Calu3 (cell line): Measurements from ENCODE around the gene FAHD2A. TPM values are rescaled to one million over a fixed set of nuclear protein-coding genes. Genes with fewer than 3 reads are reported as not detected.
A peak's percentile ranks its signal among the peaks of the same experiment; 100 is the strongest.

Source experiments
- Bru-seq: library from RNA; stranded (reverse); fragments of 400-500 nt; gene quantifications from one replicate; lab custom pipeline; 2021; lab: Mats Ljungman, UMichigan
- BruChase-seq, 2 experiments: library from RNA; stranded (reverse); fragments of 400-500 nt; gene quantifications; one replicate each; lab custom pipeline; 2021; lab: Mats Ljungman, UMichigan
- BruUV-seq: library from RNA; stranded (reverse); fragments of 400-500 nt; replicated peaks from 2 replicates; lab custom pipeline; 2021; lab: Mats Ljungman, UMichigan
- CTCF ChIA-PET: fragments of 300-600 bp; sonication (Branson Sonifier 250); formaldehyde crosslinking; loops from one replicate; lab custom pipeline; 2022; ENCODE audit warnings: antibody characterized with exemption; lab: Charles Lee
- DNase-seq: peaks from one replicate; pipeline ENCODE4 v3.0.0; 2022
- H3K27ac Mint-ChIP-seq: one replicate; pipeline ENCODE4 v1.8.0; 2022; ENCODE audit warnings: mixed read lengths; ENCODE audit not compliant: unreplicated experiment
- H3K27me3 Mint-ChIP-seq: one replicate; pipeline ENCODE4 v1.8.0; 2022; ENCODE audit warnings: mixed read lengths; ENCODE audit not compliant: unreplicated experiment
- H3K36me3 Mint-ChIP-seq: one replicate; pipeline ENCODE4 v1.8.0; 2022; ENCODE audit warnings: mild to moderate bottlenecking, moderate library complexity, mixed read lengths; ENCODE audit not compliant: insufficient read depth, unreplicated experiment
- H3K4me1 Mint-ChIP-seq: one replicate; pipeline ENCODE4 v1.8.0; 2022; ENCODE audit warnings: mild to moderate bottlenecking, low read depth, mixed read lengths; ENCODE audit not compliant: unreplicated experiment
- H3K4me3 Mint-ChIP-seq: one replicate; pipeline ENCODE4 v1.8.0; 2022; ENCODE audit warnings: mild to moderate bottlenecking, low read depth, moderate library complexity, mixed read lengths; ENCODE audit not compliant: unreplicated experiment
- H3K9me3 Mint-ChIP-seq: one replicate; pipeline ENCODE4 v1.8.0; 2022; ENCODE audit warnings: low read depth, mixed read lengths; ENCODE audit not compliant: unreplicated experiment
- CTCF ChIP-seq: fragments of 200-600 bp; IDR thresholded peaks from one replicate; pipeline ENCODE4 v1.8.0; 2022; ENCODE audit warnings: antibody characterized with exemption; ENCODE audit not compliant: unreplicated experiment
- intact Hi-C: fragments of 100-400 bp; cut with micrococcal nuclease; formaldehyde crosslinking; loops from one replicate; pipeline ENCODE4 v1.10.0; 2022; ENCODE audit not compliant: unreplicated experiment
- long read RNA-seq: library from polyadenylated mRNA; stranded (forward); transcript quantifications from one replicate; pipeline ENCODE4 v2.0.0, GENCODE V29; 2022
- total RNA-seq: library from RNA; stranded (reverse); gene quantifications from 2 replicates; pipeline ENCODE4 v1.2.3, GENCODE V29; 2022

Gene FAHD2A
- total RNA-seq (26.8 and 29.1 TPM in 2 replicates), Bru-seq, nascent RNA (percentile 75 among the genes with signal in this experiment), BruChase-seq, experiment 1, labeled RNA remaining after a 6-hour chase (percentile 67 among the genes with signal in this experiment), BruChase-seq, experiment 2, labeled RNA remaining after a 2-hour chase (percentile 71 among the genes with signal in this experiment)
- long read RNA-seq, full-length matches to known transcripts = 40 of 74 reads
- long read RNA-seq, partial matches to known transcripts = 5 of 74 reads
- long read RNA-seq, other reads (novel, unspliced or antisense) = 29 of 74 reads

- intact Hi-C loops = no loop called here
- TF ChIP-seq CTCF = no peak
Observed at GRCh38 chr2:95402370-95403203, at the start of gene FAHD2A. FAHD2A (plus strand) TSS chr2:95402708; CDS start chr2:95405559, 2,851 bp downstream.

GRCh38 chr2:95353055-95353575 is 49.4 kb upstream of the FAHD2A start:
- DNase-seq = no peak
- peaks cover 9% of the 10 kb centered on the region for H3K27me3 Mint-ChIP-seq
- intact Hi-C loops = no loop called here
- CTCF ChIA-PET = no interaction called here
- no peak for TF ChIP-seq CTCF
- H3K4me3 Mint-ChIP-seq = no peak overlapping the region
- H3K27ac Mint-ChIP-seq = no peak overlapping the region
- H3K9me3 Mint-ChIP-seq = no peaks in the 10 kb centered on the region
- no peaks in the 10 kb centered on the region for H3K4me1 Mint-ChIP-seq
- BruUV-seq = no TSS peak
- no peaks in the 10 kb centered on the region for H3K36me3 Mint-ChIP-seq

More at GRCh38 chr2:95402370-95403203, at the start of gene FAHD2A:
- peaks cover 22% of the 10 kb centered on the region for H3K36me3 Mint-ChIP-seq
- peak; percentile 96 for DNase-seq
- no peaks in the 10 kb centered on the region for H3K9me3 Mint-ChIP-seq
- no peaks in the 10 kb centered on the region for H3K27me3 Mint-ChIP-seq
- H3K4me1 Mint-ChIP-seq = peaks cover 19% of the 10 kb centered on the region
- CTCF ChIA-PET = interaction anchor here (1.1 to 1.8 kb wide), 4 partner anchors 14 to 123 kb away, joined by 3 to 5 read pairs (median 4); no protein-coding TSS in a partner anchor
- H3K27ac Mint-ChIP-seq = peak within 1 kb of the TSS; percentile 97
- peak within 1 kb of the TSS; percentile 99 for H3K4me3 Mint-ChIP-seq
- no TSS peak for BruUV-seq

GRCh38 chr2:95353613-95354468 is 48.7 kb upstream of the FAHD2A start:
- Mint-ChIP-seq H3K4me1 (no peaks in the 10 kb centered on the region), H3K27me3 (peaks cover 17% of the 10 kb centered on the region), H3K4me3 (no peak overlapping the region), H3K36me3 (no peaks in the 10 kb centered on the region), H3K9me3 (no peaks in the 10 kb centered on the region), H3K27ac (no peak overlapping the region)
- no TSS peak for BruUV-seq
- CTCF ChIA-PET = no interaction called here
- intact Hi-C loops = no loop called here
- no peak for TF ChIP-seq CTCF
- DNase-seq = no peak

GRCh38 chr2:95354469-95354901 is 48.0 kb upstream of the FAHD2A start:
- CTCF ChIA-PET = no interaction called here
- no peak for DNase-seq
- TF ChIP-seq CTCF = no peak
- no peaks in the 10 kb centered on the region for H3K4me1 Mint-ChIP-seq
- H3K27me3 Mint-ChIP-seq = peaks cover 21% of the 10 kb centered on the region
- intact Hi-C loops = no loop called here
- H3K27ac Mint-ChIP-seq = no peak overlapping the region
- no peak overlapping the region for H3K4me3 Mint-ChIP-seq
- no peaks in the 10 kb centered on the region for H3K9me3 Mint-ChIP-seq
- H3K36me3 Mint-ChIP-seq = no peaks in the 10 kb centered on the region
- no TSS peak for BruUV-seq
